ENCODE results near the gene IFT74.

The IFT74 gene

DNA sequence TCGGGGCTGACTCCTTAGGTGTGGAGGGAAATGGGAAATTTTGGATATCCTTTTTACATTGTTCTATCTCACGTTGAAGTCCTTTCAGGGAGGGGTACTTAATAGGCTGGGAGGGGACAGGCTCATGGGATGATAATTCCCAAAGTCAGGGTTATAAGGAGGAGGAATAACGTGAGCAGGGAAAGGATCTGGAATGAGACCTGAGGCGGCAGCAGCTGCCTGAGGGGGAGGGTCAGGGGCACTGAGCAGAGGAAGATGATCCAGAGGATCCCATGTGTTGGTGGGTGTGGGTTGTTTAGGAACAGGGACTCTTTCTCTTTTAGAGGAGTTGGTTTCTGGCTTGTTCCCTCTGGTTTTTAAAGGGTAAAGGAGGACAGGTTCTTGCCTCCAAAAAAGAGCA is 18.7 kb downstream of the IFT74 start:
- no peak for DNase-seq (ENCODE audit: low read depth in 2 of 2)

DNA sequence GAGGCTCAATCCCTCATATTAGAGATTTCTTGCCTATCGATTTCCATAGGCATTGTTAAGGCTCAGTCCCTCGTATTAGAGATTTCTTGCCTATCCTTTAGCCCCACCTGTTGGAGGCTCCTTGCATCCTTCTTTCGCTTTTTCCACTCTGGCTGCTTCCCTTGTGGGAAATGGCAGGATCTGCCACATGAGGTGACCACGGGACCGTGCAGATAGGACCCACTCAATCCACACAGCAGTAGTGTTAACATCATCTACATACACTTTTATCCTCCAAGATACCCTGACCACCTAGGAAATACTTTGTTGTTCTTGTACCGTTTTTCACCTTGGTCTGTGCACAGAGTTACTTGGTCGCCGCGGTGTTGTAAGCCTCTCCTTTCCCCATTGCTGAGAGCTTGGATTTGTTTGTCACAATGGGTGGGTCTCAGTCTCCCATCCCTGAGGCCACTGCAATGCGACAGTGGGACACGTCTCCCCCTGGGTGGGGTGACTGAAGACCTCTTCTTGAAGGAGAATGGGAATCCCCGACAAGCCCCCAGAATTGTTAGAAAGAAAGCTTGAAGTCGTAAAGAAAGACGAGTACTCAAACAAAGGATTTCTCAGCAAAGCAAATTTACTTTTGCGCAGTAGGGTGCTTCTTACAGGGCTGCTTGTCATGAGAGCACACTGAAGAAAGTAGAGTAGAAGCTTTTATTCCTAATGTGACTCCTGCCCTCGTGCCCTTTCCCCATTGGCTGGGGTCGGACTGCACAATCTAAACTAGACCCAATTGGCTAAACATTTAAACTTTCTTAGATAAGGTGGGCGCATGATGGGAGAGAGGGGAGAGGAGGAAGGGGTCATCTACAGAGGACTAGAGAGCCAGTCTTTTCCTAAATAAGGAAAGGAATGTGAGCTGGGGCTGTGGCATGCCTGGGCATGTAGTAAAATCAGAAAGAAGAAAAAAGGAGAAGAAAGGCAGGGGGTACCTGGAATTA is 19.8 kb downstream of the IFT74 start:
- no peak for DNase-seq (ENCODE audit: low read depth in 2 of 2)

DNA sequence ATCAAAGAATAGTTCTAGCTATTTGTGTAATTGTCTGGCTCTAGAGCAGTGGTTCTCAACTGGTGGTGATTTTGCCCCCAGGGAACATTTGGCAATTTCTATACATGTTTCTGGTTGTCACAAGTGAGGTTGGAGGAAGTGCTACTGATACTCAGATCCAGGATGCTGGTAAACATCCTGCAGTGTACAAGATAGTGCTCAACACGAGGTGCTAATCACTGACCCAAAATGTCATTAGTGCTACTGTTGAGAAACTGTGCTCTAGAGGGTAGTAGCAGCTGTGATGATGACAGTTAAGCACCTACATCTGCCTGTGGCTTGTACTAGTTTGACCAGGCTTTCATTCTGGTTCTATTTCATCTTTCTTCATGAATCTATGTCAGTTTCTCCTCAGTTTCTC is 27.1 kb downstream of the IFT74 start:
- DNase-seq (ENCODE audit: low read depth in 2 of 2), result no peak

DNA sequence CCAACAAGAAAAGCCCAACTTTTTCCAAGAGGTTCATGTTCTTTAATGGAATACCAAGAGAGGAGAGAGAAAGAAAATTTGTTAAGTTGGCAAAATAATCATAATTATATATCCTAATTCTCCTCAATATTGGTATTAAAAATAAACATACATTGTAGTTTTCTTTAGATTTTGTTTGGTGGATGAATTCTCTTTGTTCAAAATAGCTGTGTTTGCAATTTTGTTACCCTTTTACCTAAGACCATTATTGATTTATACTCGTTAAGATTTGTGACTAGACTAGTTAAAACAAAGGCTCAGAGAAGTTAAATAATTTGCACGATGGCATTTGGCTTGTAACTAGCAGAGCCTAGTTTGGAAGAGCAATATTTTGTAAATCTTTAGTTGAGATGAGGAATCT is 39.6 kb downstream of the IFT74 start:
- DNase-seq (ENCODE audit: low read depth in 2 of 2), result no peak

DNA sequence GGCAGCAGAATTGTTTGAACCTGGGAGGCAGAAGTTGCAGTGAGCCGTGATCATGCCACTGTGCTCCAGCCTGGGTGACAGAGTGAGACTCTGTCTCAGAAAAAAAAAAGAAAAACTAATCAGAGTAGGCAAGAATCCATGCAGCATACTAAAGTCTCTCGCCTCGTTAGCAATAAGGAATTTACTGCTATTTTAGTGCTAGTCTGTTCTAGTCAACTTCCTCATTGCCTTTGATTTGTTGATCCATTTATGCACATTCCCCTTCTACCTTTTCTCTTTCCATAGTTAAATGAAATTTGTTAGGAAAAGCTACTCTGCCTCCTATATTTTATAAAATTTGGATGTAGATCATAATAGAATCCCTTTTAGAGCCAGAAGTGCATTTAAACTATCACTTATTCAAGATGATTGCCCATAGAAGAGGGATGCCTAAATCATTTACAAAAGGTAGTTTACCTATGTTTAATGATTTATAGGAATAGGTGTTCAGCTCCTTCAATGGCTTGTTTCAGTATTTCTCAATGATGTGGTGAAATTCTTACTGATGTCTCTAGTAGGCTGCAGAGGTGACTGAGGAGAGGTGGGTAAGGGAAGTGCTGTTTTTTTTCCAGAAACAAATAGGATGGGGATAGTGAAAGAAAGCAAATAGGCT is 47.3 kb downstream of the IFT74 start:
- DNase-seq (ENCODE audit: low read depth in 2 of 2), result no peak

DNA sequence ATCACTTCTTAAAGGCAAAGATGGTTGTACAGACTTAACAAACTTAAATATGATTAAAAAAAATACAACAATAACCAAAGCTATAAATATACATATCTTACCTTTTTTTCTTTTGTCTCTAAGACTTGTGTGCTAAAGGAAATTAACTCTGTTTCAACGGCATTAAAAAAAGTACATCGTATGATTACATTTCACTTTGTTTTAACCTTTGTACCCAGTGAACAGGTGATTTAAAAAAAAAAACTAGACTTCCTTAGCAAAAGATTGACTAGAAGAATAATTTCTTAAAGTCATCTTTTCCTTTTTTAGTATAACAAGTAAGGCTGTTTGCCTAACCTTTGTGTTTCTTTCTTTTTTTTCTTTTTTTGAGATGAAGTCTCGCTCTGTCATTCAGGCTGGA is 49.3 kb downstream of the IFT74 start, which contains the start of gene LRRC19:
Gene LRRC19, minus strand, starts transcription at position 182 of the 400 bp plus-strand sequence. CDS start 5,978 bp downstream, outside the sequence.
- no peak for DNase-seq (ENCODE audit: low read depth in 2 of 2)

DNA sequence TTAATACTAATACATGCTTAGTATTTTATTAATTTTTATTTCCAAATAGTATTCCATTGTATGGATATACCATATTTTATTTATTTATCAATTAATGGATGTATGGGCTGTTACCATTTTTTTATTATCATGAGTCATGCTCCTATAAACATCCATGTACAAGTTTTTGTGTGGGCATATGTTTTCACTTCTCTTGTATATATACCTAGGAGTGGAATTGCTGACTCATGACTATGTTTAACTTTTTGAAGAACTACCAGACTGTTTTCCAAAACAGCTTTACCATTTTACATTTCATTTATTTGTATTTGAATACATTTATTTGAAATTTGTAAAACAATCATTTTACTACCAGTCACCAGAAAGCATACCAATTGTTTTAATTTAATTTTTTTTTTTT is 63.4 kb downstream of the IFT74 start:
- no peak for DNase-seq (ENCODE audit: low read depth in 2 of 2)

DNA sequence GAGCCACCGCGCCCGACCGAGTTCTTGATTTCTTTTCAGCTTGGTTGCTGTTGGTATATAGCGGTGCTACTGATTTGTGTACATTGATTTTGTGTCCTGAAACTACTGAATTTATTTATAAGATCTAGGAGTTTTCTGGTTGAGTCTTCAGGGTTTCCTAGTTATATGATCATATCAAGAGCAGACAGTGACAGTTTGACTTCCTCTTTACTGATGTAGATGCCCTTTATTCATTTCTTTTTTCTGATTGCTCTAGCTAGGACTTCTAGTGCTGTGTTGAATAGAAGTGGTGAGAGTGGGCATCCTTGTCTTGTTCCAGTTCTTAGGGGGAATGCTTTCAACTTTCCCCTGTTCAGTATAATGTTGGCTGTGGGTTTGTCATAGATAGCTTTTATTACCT is 66.7 kb downstream of the IFT74 start:
- no peak for DNase-seq (ENCODE audit: low read depth in 2 of 2)

DNA sequence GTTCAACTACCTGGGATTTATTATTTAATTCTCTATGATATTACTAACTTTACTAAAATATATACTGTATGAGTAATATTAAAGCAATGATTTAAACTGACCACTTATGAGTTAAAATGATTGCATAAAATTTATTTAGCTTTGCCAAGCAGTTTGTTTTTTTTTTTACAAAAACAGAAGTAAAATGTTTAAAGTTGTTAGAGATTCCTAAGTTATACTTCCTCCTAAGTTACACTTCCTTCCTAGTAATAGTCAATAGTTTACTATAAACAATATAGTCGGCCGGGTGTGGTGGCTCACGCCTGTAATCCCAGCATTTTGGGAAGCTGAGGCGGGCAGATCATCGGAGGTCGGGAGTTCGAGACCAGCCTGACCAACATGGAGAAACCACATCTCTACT is 73.0 kb downstream of the IFT74 start:
- no peak for DNase-seq (ENCODE audit: low read depth in 2 of 2)

DNA sequence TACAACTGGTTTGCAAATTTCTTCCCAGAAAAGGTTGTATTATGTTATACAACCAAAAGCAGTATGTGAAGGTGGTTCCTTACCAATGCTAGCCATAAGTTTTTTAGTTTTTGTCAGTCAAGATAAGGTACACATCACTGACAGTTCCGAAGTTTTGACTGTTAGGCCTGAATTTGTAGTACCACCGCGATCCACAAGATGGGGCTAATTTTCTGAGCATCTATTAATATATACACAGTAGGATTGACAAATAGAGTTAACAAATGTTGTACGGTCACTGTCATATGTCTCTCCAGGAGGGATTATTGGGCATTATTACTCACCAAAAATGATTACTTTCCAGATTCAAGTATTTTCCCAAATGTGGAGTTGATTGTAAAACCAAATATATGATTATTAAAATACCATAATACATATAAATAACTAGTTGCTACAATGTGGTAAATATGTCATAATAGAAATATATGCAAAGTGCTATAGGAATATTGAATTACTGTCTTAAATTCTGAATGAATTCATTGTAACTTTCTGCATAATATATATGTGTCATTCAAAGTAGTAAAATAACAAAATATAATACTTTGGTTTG is 77.7 kb downstream of the IFT74 start:
- peak in 1 of 2 donors; percentile 12 for DNase-seq (ENCODE audit: low read depth in 2 of 2)

DNA sequence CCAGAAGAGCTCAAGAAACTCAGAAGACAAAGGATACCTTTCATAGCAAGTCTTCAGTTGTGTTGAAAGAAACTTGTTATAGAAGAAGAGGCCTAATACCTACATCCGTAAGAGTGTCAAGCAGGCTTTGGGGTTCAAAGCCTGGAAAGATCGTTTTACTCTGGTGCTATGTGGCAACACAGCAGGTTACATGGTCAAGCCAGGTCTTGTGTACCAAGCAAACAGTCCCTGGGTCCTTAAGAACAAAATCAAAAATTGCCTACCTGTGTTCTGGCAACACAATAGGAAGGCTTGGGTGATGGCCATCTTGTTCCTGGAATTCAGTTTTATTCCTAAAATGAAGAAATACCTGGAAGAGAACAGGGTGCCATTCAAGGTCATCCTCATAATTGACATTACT is 81.3 kb downstream of the IFT74 start:
- DNase-seq (ENCODE audit: low read depth in 2 of 2), result no peak

DNA sequence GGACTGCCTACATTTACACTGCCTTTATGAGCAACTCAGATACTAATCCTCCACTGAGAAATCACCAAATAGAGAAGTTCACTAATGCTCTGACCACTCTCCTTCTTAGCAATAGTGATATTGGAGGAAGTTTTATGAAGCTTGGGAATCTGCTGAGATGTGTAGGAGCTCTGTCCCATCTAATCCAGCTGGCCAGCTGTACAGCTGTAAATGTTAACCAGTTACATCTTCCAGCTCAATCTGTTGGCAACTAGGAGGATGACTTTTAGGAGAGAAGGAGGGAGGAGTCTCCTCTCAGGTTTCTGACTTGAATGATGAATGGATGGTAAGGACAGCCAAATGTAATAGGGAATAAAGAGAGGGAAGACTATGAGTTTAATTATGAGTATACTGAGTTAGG is 85.5 kb downstream of the IFT74 start:
- DNase-seq (ENCODE audit: low read depth in 2 of 2), result no peak

DNA sequence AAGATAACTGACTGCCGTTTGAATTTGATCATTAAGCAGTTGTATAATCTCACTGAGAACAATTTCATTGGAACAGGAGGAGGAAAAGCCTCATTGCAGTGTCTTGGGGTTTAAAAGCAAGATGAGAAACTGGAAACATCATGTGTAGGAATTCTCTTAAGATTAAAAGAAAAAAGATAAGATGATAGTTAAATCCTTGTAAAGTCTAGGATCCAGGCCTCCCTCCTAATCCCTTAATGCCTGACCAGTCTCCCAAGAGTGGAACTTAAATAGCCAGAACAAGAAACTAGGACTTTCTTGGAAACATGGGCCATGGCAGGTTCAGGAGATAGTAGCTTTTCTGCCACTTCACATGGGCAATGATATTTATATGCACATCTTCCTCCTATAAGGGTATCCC is 86.3 kb downstream of the IFT74 start:
- no peak for DNase-seq (ENCODE audit: low read depth in 2 of 2)

DNA sequence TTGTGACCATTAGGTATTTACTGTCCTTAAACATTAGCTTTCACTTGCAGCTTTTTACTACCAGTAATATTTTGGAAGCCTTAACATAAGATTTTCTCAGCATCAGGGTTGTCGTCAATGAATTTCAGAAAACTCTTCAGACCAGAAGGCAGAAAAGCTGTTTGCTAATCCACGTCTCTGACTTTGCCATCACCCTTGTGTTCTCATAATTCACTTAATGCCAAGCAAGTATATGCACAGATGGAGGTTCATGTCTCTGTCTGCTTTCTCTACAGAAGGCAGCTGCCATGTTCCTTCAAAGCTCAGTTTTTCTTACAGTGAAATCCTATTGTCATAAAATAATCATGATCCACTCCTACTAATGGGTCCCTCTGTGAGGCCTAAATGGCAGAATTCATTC is 87.0 kb downstream of the IFT74 start:
- DNase-seq (ENCODE audit: low read depth in 2 of 2), result no peak

DNA sequence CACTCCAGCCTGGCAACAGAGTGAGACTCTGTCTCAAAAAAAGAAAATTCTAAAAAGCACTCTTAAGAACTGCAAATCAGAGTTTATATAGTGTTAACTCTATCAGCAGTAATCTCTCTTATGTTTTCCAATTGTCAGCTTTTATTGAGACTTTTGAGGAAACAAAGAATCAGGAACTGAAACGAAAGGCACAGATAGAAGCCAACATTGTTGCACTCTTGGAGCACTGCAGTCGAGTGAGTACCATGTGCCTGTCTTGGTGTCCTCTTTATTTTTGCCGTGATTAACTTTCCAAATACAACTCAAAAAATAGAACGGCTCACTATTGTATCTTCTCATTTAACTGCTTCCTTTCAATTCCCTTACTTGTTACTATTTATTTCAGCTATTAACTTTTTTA is 90.9 kb downstream of the IFT74 start:
- DNase-seq (ENCODE audit: low read depth in 2 of 2), result no peak

DNA sequence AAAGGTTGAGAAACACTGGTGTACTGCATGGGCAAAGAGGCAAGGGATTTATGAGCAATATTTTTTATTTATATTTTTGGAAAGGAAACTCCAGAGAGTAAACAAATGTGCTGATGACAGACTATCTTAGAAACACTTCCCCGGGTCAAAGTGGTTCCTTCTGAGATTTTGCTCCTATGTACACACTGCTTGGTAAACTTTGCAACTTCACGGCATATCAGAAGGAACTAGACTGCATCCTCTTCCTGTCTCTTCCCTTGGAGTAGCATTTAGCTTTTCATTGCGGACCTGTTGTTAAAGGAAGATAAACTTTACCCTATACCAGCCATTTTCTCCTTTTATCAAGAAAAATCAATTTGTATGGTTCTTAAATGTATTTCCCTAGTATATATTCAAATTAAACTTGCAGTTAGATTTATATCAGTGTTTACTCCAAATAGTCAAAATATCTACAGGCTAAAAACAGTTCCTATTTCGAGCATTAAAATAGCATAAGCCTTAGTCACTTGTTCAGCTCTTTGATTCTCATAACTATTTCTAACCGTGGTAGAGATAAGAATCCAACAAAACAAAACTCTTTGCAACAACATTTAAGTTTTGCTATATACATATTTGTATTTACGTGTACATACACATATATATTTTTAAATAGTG is 97.3 kb downstream of the IFT74 start:
- DNase-seq (ENCODE audit: low read depth in 2 of 2), result no peak

DNA sequence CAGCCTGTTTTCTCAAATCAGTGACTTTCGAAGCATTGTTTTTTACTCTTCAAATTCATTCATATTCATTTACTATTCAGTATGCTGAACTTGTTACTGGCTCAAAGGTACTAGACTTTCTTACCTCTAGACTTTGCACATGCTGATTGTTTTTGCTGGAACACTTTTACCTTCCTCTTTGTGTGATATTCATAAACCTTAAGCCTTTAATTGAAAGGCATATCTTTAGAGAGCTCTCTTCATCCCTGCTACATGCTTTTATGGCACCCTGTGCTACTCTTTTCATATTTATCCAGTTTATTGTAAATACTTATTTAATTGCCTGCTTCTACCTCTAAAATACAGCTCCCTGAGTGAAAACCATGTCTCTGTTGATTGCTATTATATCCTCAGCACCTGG is 97.9 kb downstream of the IFT74 start:
- no peak for DNase-seq (ENCODE audit: low read depth in 2 of 2)

DNA sequence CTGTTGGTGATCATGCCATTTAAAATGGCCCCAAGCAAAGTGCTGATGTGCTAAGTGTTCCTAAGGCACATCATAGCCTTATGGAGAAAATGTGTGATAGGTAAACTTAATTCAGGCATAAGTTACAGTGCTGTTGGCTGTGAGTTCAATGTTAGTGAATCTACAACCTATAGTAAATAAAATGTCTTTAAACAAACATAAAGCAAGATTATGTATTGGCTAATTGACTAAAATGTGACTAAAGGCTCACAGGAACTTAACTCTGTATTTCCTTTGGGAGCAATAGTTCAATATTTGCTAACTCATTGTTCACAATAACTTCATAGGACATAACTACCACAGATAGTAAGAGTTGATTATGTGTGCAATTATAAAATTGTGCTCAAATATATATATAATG is 98.6 kb downstream of the IFT74 start:
- no peak for DNase-seq (ENCODE audit: low read depth in 2 of 2)

DNA sequence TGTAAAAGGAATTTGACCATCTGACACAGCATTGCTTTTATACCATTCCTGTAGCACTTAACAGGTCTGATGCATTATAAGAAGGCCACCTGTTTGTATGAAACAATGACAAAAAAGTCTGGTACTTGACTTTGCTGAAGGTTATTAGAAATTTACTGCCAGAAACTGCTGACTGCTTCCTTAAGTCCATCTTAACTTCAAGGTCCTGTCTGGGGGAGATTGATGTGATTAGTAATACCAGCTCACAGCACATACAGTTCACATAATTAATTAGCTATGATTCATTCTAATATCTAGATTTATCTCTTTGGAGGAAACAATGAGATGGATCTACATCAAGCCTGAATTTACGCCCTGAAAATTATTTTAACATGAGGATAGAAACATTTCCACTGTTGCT is 103.2 kb downstream of the IFT74 start:
- no peak for DNase-seq (ENCODE audit: low read depth in 2 of 2)

DNA sequence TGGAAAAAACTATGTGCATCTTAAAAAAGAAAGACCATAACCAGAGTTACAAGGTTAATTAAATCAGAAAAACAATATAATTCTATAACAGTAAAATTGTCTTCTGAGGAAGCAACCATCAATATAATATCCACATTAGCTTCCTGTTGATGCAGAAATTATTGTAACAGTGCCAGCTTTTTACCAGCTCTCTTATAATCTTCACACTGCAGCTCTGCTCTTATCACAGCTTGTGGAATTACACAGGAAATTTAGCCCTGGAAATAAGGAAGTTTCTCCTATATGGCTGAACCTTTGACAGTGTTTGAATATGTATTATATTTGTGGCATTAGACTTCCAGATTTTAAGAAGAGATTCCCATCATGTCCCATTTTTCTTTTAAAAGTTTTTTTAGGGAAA is 103.7 kb downstream of the IFT74 start:
- no peak for DNase-seq (ENCODE audit: low read depth in 2 of 2)

DNA sequence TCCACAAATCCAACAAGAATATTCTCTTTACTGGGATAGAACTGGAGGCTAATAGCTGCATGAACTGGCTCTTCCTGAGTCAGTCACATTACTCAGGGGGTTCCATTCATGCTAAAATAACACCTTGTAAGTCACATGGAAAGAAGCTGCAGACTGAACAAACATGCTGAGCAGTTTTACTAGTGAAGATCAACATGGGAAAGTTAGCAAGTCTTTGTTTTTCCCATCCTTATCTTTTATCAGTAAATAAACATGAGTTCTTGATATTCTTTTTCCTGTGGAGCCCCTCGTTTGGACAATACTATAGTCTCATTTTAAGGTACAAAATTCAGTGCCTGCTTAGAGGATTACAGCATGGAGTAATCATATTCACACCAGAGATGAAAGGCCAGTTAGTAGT is 109.1 kb downstream of the IFT74 start:
- no peak for DNase-seq (ENCODE audit: low read depth in 2 of 2)
